ENCODE measurements around the gene CLIP3.

DNA sequence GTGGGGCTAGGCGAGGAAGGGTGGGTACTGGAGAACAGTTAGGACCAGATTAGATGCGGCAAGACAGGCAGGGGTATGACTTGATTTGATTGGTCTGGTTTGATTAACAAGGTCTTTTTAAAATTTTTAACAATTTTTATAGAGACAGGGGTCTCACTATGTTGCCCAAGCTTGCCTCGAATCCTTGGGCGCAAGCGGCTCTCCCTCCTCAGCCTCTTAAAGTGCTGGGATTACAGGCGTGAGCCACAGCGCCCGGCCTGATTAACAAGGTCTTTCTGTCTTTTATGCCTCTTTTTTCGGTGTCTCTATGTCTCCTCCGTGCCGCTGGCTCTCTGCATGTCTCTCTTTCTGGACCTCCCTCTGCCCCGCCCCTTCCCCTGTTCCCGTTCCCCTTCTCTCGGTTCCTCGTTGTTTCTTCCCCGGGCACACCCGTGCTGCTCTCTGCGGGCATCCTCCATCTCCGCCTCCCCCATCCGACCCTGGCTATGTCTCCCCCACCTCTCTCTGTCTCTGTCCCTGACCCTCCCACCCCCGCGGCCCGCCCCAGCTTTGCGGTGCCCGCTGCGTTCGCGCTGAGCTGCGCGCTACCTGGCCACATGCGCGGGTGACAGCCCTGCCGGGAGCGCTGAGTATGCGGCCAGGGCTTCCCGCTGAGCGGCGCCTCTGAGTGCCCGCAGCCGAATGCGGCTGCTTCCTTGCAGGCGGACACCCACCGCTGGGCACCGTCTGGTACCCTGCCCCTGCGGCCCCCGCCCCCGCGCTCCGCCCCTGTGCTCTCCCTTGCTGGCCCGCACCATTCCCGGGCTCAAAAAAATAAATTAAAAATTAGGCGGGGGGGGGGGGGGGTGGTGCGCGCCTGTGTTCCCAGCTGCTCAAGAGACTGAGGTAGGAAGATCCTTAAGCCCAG, 45.8 kb downstream of the CLIP3 start:
- TF ChIP-seq ZNF274 (IDR thresholded peaks at IDR 0.05; ENCODE audit: low read depth, low read length), result no peak
- TF ChIP-seq YY1 (IDR thresholded peaks at IDR 0.05; ENCODE audit: insufficient read depth, insufficient read length), result no peak

Data from NT2/D1 (cell line).